NCI-H748 (cell line): ENCODE measurements around the gene ZGPAT.

Experiments
- DNase-seq: peaks from one replicate; lab custom pipeline; 2025; ENCODE audit not compliant: unreplicated experiment; lab: John Stamatoyannopoulos, UW

The ZGPAT gene

DNA sequence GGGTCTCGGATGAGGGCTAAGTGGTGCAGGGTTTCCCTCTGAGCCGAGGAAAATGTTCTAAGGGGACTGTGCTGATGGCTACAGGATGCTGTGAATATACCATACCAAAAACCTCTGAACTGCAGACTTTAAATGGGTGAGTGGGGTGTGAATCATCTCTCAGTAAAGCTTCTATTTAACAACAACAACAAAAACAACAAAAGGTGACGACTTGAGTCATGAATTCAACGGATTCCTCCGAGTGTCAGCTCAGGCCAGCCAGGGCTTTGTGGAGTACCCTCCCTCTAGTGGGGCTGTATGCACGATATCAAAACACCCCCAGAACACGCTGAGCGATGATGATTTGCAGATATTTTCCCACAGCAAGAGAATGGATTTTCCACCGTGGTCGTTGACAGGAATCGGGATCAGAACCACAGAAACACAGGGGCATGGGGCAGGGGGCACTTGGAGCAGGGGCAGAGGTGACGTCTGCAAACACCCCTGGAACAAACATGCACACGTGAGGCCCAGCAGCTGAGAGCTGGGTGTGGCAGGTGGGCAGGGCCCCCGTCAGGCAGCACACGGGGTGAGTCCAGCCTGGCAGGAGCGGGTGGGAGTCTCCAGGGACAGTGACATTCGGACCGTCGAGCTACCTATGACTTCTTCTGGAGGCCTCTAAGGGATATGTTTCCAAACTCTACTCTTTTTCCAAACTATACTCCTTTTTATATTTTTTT is 70.4 kb downstream of the ZGPAT start:
- no peak for DNase-seq

GRCh38 chr20:63778857-63779256 is 71.0 kb downstream of the ZGPAT start:
- DNase-seq, result no peak

GRCh38 chr20:63781181-63781580 is 73.3 kb downstream of the ZGPAT start:
- DNase-seq, result no peak

- DNase-seq, result no peak
Observed at GRCh38 chr20:63782051-63782471, 74.2 kb downstream of the ZGPAT start.

- no peak for DNase-seq
Observed at GRCh38 chr20:63782521-63782971, 74.7 kb downstream of the ZGPAT start.

DNA sequence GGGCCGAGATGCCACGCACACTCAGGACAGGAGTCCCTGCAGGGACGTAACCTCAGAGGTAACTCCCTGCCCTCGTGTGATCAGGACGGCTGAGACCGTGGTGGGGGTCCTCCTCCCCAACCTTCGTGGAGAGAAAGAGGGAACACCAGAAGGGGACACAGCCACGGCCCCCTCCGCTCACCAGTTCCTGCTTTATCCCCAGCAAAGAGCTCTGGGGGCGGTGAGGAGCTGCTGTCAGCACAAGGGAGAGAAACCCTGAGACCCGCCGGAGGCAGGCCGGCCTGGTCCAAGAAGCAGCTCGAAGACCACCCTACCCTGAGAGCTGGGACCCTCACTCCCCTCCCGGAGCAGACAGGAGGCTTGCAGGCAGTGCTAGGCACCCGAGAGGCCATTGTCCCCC is 76.1 kb downstream of the ZGPAT start:
- DNase-seq, result no peak

GRCh38 chr20:63785691-63786131 is 77.9 kb downstream of the ZGPAT start:
- DNase-seq, result no peak
